Measurements from ENCODE around the gene IFT88. TPM values are rescaled to one million over a fixed set of nuclear protein-coding genes. Genes with fewer than 3 reads are reported as not detected.

The IFT88 gene
- polyA plus RNA-seq, 1 donor from 2014 or later = 32.7 TPM

DNA sequence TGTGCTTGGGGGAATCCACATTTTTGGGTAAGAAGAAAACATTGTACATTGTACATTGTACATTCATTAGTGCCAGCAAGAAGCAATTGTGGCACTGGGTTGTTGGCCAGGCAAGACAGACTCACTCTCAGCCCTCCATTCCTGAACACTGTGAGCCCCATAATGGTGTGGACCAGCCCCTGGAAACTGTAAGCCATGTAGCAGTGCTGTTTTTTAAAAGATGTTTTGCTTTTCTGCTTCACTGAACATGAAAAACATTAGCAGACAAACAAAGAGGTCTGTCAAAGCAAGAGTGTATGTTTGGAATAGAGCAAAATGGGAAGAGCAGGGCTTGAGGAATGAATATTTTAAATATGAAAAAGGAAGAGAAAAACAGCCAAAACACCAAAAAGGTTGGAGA, 97.4 kb downstream of the IFT88 start:
- Histone ChIP-seq H3K4me2 (ENCODE audit: low read length) (no peak overlapping the region), H2AFZ (ENCODE audit: low read depth, low read length) (no peak overlapping the region), H3K9ac (ENCODE audit: low read length) (no peak overlapping the region), H3K36me3 (ENCODE audit: insufficient read depth, low read length) (no peaks in the 10 kb centered on the region), H3K9me3 (ENCODE audit: low read length) (no peaks in the 10 kb centered on the region), H3K4me3 (ENCODE audit: low read length) (no peak overlapping the region), H4K20me1 (ENCODE audit: insufficient read depth) (no peaks in the 10 kb centered on the region), H3K27me3 (ENCODE audit: insufficient read depth, low read depth, low read length) (no peaks in the 10 kb centered on the region), H3K79me2 (replicated peaks; ENCODE audit: insufficient read depth, low read length) (no peaks in the 10 kb centered on the region), H3K9me2 (ENCODE audit: insufficient read depth, low read length) (no peaks in the 10 kb centered on the region), H3K27ac (ENCODE audit: low read length) (no peak overlapping the region), H3F3A (ENCODE audit: insufficient read depth, low read length, poor library complexity, severe bottlenecking) (no peaks in the 10 kb centered on the region)
- TF ChIP-seq EZH2 (IDR thresholded peaks at IDR 0.05; ENCODE audit: borderline replicate concordance, insufficient read depth, low read length, poor library complexity, severe bottlenecking) (no peak), RAD21 (conservative IDR thresholded peaks at IDR 0.05) (no peak), SMC3 (conservative IDR thresholded peaks at IDR 0.05; ENCODE audit: poor library complexity) (no peak), POLR2AphosphoS5 (IDR thresholded peaks at IDR 0.05) (no peak), TAF1 (IDR thresholded peaks at IDR 0.05; ENCODE audit: low read depth) (no peak), EP300 (conservative IDR thresholded peaks at IDR 0.05; ENCODE audit: poor library complexity, severe bottlenecking) (no peak), MXI1 (conservative IDR thresholded peaks at IDR 0.05; ENCODE audit: poor library complexity, severe bottlenecking) (no peak)
- TF ChIP-seq, protein P1, sequence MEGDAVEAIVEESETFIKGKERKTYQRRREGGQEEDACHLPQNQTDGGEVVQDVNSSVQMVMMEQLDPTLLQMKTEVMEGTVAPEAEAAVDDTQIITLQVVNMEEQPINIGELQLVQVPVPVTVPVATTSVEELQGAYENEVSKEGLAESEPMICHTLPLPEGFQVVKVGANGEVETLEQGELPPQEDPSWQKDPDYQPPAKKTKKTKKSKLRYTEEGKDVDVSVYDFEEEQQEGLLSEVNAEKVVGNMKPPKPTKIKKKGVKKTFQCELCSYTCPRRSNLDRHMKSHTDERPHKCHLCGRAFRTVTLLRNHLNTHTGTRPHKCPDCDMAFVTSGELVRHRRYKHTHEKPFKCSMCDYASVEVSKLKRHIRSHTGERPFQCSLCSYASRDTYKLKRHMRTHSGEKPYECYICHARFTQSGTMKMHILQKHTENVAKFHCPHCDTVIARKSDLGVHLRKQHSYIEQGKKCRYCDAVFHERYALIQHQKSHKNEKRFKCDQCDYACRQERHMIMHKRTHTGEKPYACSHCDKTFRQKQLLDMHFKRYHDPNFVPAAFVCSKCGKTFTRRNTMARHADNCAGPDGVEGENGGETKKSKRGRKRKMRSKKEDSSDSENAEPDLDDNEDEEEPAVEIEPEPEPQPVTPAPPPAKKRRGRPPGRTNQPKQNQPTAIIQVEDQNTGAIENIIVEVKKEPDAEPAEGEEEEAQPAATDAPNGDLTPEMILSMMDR (IDR thresholded peaks at IDR 0.05; ENCODE audit: poor library complexity, severe bottlenecking) = no peak
- TF ChIP-seq, protein P2, sequence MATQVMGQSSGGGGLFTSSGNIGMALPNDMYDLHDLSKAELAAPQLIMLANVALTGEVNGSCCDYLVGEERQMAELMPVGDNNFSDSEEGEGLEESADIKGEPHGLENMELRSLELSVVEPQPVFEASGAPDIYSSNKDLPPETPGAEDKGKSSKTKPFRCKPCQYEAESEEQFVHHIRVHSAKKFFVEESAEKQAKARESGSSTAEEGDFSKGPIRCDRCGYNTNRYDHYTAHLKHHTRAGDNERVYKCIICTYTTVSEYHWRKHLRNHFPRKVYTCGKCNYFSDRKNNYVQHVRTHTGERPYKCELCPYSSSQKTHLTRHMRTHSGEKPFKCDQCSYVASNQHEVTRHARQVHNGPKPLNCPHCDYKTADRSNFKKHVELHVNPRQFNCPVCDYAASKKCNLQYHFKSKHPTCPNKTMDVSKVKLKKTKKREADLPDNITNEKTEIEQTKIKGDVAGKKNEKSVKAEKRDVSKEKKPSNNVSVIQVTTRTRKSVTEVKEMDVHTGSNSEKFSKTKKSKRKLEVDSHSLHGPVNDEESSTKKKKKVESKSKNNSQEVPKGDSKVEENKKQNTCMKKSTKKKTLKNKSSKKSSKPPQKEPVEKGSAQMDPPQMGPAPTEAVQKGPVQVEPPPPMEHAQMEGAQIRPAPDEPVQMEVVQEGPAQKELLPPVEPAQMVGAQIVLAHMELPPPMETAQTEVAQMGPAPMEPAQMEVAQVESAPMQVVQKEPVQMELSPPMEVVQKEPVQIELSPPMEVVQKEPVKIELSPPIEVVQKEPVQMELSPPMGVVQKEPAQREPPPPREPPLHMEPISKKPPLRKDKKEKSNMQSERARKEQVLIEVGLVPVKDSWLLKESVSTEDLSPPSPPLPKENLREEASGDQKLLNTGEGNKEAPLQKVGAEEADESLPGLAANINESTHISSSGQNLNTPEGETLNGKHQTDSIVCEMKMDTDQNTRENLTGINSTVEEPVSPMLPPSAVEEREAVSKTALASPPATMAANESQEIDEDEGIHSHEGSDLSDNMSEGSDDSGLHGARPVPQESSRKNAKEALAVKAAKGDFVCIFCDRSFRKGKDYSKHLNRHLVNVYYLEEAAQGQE (IDR thresholded peaks at IDR 0.05; ENCODE audit: borderline replicate concordance) = no peak

DNA sequence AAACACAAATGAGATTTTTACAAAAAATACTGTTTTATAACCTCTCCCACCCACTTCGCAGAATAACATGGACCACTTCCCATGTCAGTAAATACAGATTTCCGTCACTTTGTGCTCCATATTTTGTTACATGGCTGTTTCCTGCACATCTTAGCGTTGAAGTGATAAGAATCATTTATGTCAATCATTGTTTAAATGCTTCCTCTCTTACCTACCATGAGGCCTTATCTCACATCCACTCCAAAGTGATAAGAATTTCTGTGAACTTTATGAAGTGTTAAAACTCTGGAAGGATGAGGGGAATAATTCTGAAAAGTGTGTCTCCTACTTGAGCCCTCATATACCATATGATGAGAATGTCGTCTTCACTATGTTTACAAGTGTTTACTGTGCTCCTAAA, 100.0 kb downstream of the IFT88 start:
- Histone ChIP-seq H3K27ac (ENCODE audit: low read length) (no peak overlapping the region), H3K79me2 (replicated peaks; ENCODE audit: insufficient read depth, low read length) (no peaks in the 10 kb centered on the region), H3K9ac (ENCODE audit: low read length) (no peak overlapping the region), H3K4me3 (ENCODE audit: low read length) (no peak overlapping the region), H2AFZ (ENCODE audit: low read depth, low read length) (no peak overlapping the region), H4K20me1 (ENCODE audit: insufficient read depth) (no peaks in the 10 kb centered on the region), H3K4me2 (ENCODE audit: low read length) (no peak overlapping the region), H3K9me2 (ENCODE audit: insufficient read depth, low read length) (no peaks in the 10 kb centered on the region), H3K36me3 (ENCODE audit: insufficient read depth, low read length) (no peaks in the 10 kb centered on the region), H3K27me3 (ENCODE audit: insufficient read depth, low read depth, low read length) (no peaks in the 10 kb centered on the region), H3F3A (ENCODE audit: insufficient read depth, low read length, poor library complexity, severe bottlenecking) (no peaks in the 10 kb centered on the region), H3K9me3 (ENCODE audit: low read length) (no peaks in the 10 kb centered on the region)
- TF ChIP-seq RAD21 (conservative IDR thresholded peaks at IDR 0.05) (no peak), POLR2AphosphoS5 (IDR thresholded peaks at IDR 0.05) (no peak), EZH2 (IDR thresholded peaks at IDR 0.05; ENCODE audit: borderline replicate concordance, insufficient read depth, low read length, poor library complexity, severe bottlenecking) (no peak), MXI1 (conservative IDR thresholded peaks at IDR 0.05; ENCODE audit: poor library complexity, severe bottlenecking) (no peak), SMC3 (conservative IDR thresholded peaks at IDR 0.05; ENCODE audit: poor library complexity) (no peak), TAF1 (IDR thresholded peaks at IDR 0.05; ENCODE audit: low read depth) (no peak)
- TF ChIP-seq, protein P1 (IDR thresholded peaks at IDR 0.05; ENCODE audit: poor library complexity, severe bottlenecking) = no peak
- TF ChIP-seq, protein P2 (IDR thresholded peaks at IDR 0.05; ENCODE audit: borderline replicate concordance) = no peak
